Right hindlimb (tissue), 1 donor: ENCODE data around the gene CCDC69.
"Not testable (repeated sequence)": the region's sequence is repeated elsewhere in the genome, so short reads cannot be mapped to it uniquely, and the experiment has no call there.

ENCODE experiments used
- DNase-seq: peaks from one replicate; pipeline ENCODE4 v3.0.0-alpha.2; 2018

The CCDC69 gene

DNA sequence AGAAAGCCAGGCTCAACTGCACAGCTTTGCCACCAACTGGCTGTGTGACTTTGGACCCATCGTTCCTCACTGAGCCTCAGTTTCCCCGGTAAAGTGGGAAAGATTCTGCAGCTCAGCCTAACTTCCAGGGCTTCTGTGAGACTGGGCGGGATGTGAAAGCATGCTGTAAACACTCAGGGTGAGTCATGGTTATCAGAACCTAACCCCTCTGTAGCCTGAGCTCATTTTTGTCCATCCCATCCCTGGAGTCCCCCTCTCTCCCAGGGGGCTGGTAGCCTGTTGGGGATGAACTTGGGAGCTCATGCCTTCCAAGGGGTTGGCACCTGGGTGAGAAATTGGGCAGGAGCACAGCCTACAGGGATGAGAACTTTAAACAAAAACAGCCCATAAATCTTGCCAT, 2.3 kb downstream of the CCDC69 start:
- DNase-seq = no peak

DNA sequence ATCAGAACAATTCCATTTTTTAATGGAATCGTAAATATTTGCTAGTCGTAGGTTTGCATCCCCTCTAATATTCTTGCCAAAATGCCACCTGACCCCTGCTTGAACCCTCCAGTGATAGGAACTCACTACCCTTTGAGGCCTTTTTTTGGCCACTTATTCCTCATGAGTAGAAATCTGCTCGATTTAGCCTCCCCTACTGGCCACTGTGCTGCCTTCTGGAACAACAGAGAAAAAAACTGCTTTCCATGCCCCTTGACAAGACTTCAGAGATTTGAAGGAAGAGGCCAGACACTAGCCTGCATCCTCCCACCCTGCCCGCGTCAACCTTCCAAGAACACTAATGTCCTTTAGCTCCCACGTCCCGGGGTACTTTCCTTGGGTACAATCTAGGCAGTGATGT, 4.1 kb downstream of the CCDC69 start:
- no peak for DNase-seq

DNA sequence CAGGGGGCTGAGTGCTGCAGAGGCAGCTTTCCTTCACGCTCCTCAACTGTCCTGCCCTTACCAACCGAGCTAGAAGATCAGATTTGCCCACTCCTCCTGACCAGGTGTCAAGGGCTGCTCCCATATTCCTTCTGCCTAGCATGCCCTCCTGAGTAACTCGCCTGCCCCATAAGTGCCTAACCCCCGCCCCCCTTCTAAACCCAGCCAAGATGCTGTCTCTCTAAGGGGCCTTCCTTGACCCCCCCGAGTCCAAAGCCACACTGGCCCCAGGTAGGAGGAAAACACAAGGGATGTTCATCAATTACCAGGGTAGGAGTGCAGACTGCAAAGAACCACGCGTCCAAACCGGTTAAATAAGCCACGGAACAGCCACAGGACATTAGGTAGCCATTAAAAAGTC, 4.8 kb downstream of the CCDC69 start:
- DNase-seq = no peak

DNA sequence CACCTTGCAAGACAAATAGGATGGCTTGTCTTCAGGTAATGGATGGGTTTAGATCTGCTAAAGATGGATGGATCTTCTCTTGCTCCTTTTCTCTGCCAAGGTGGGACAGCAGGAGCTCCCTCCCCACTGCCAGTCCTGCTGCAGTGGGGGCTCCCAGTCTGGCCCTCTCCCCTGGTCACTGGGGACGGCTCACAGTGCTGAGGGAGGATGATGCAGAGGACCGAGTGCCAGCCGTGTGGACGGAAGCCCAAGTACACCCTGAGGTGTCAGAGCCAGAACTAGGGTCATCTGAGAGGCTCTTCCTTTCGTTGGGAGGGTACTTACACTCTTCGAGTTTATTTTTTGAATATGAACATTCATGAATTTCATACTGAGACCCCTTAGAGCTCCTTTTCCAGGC, 5.7 kb downstream of the CCDC69 start:
- DNase-seq = no peak

DNA sequence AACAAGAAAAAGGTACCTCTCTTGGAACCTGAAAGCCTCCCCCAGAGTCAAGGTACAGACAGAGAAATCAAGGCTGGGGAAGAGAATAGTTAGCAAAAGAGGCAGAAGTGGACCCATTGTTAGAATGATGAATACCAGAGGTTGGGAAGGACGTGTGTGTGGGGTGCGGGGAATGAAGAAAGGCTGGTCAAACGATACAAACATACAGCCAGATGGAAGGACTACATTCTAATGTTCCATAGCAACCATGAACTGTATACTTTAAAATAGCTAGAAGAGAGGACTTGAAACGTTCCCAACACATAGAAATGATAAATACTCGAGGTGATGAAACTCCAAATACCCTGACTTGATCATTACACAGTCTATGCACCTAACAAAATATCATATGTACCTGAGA, 7.1 kb downstream of the CCDC69 start:
- no peak for DNase-seq

- DNase-seq = no peak
Measured at GRCh38 chr5:151215546-151215880, 8.4 kb downstream of the CCDC69 start.

- no peak for DNase-seq
Measured at GRCh38 chr5:151214614-151215545, 9.0 kb downstream of the CCDC69 start.

- DNase-seq = peak; percentile 45
Measured at GRCh38 chr5:151213803-151214613, 9.9 kb downstream of the CCDC69 start.

DNA sequence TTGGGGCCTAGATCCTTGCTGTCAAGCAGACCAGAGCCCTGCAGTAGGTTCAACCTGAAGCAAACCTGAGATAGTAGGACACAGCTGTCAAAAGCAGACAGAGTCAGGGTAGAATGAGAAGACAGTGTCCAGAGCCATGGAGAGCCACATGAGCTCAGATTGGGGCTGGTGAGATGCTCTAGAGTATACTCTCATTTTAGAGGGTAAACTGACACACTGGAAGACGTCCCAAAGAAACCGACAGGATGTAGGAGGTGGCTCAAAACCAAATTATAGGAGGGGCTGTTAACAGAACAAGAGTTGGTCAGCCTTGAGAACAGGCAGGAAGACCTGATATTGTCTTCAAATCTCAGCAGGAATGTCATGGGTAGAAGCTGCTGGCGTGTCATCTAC, 11.5 kb downstream of the CCDC69 start:
- DNase-seq = no peak

- no peak for DNase-seq
Measured at GRCh38 chr5:151208481-151208914, 15.4 kb downstream of the CCDC69 start.

DNA sequence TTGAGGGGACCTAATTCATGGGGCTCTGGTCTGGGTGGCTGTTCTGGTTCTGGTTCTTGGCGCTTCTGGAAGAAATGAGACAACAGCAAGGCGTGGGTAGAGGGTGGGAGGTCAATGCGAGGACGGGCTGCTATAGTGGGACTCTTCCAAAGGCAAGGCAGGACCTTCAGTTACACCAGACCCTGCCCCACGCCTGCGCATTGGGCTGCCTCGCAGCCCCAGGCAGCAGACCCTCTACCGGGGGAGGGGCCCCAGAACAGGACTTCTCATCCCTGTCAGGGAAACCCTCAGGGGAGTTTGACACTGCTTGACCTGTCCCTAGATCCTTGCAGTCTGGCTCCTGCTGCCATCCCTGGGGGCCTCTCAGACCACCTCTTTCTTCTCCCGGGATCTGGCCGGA, 18.5 kb downstream of the CCDC69 start:
- no peak for DNase-seq

- no peak for DNase-seq
Measured at GRCh38 chr5:151204051-151204450, 19.8 kb downstream of the CCDC69 start.

GRCh38 chr5:151202381-151203139, 21.3 kb downstream of the CCDC69 start:
- DNase-seq = no peak

- DNase-seq = no peak
Measured at GRCh38 chr5:151200913-151201595, 22.8 kb downstream of the CCDC69 start.

DNA sequence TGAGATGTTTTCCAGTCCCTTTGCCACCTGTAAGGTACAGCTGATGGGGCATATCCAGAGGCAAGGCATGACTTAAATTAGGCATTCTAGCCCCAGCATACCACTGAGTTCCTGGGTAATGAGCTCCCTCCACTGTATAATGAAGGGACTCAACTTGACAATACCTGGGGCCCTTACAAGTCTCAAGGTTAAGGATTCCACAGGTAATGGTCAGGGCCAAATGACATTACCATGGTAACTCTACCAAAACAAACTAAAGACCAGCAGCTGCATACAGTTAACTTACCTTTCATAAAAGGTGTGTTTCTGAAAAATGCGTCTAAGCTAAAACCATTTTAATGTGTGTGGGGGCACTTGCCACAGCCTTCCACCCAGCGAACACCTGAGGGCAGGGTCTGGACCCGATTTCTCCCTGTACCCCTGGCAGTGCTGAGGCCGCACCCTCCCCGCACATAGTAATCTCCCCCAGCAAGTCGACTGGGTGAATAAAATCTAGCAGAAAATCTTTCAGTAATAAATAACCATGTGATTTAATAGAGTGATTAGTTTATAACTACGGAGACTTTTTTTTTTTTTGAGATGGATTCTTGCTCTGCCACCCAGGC, 24.2 kb downstream of the CCDC69 start:
- no peak for DNase-seq

DNA sequence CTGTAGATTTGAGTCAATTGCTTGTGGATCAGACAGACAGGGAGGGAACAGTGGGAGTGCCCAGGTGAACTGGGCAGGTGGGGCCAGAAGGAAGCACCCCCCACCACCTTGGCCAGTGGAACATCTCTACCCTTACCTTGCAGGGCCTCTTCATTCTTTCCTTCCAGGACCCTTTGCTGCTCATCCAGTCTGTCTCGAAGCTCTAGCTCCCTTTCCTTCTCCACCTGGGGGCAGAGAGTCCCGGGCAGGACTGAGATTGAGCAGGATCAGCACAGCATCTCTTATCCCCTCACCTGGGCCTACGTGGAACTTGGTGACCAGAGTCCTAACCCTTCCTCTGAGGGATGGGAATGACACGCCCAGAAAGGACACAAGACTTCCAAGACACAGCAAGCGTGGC, 25.0 kb downstream of the CCDC69 start:
- no peak for DNase-seq

DNA sequence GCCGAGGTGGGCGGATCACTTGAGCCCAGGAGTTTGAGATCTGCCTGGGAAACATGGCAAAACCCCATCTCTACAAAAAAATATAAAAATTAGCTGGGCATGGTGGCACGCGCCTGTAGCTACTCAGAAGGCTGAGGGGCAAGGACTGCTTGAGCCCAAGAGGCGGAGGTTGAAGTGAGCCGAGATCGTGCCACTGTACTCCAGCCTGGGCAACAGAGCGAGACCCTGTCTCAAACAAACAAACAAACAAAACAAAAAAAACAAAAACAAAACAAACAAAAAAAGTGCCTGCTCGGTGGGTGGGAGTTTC, 26.6 kb downstream of the CCDC69 start:
- DNase-seq = not testable (repeated sequence)

GRCh38 chr5:151196556-151197290, 27.2 kb downstream of the CCDC69 start:
- no peak for DNase-seq

DNA sequence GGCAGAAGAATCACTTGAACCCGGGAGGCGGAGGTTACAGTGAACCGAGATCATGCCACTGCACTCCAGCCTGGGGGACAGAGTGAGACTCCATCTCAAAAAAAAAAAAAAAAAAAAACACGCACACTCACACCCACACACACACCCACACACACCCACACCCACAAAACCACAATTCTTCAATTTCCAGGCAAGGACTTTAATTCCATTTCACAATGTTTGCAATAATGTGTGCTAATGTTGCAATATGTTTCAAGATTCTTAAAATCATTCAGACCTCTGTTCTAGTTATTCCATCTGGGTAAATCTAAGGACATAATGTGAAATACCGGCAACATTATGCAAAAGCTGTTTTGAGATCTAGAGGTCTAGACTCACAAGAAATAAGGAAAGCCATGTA, 28.3 kb downstream of the CCDC69 start:
- no peak for DNase-seq

DNA sequence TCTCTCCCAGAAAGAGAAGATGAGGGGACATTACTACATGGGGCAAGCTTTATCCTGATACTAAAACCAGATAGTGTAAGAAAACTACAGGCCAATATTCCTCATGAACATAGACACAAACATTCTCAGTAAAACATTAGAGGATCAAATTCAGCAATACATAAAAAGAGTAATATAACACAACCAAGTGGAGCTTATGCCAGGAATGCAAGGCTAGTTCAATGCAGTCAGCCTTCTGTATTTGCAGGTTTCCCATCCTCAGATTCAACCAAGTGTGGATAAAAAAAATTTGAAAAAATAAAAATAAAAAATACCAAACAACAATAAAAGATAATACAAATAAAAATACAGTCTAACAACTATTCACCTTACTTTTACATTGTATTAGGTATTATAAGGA, 31.3 kb downstream of the CCDC69 start:
- DNase-seq = no peak

DNA sequence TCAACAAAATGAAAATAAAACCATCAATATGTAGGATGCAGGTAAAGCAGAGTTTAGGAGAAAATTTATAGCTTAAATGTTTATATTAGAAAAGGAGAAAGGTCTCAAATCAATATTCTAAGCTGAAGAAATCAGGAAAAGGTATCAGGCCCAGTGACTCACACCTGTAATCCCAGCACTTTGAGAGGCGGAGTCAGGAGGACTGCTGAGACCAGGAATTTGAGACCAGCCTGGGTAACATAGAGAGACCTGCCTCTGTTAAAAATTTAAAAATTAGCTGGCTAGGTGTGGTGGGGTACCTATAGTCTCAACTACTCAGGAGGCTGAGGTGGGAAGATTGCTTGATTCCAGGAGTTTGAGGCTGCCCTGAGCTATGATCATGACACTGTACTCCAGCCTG, 32.2 kb downstream of the CCDC69 start:
- no peak for DNase-seq

DNA sequence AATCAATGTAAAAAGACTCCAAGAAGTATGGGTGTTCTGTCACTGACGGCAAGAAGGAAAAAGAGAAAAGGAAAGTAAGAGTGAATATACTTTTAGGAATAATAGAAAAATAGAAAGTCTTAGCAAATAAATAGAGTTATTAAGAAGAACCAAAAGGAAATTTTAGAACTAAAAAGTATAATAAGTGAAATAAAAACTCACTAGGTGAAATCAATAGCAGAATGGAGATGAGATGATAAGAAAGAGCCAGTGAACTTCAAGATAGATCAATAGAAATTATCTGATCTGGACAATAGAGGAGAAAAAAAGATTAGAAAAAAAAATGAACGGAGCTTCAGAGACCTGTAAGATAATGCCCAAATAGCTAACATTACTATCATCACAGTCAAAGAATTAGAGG, 34.7 kb downstream of the CCDC69 start:
- DNase-seq = no peak
